ENCODE measurements around the gene HTR2B. TPM values are rescaled to one million over a fixed set of nuclear protein-coding genes. Genes with fewer than 3 reads are reported as not detected.

The HTR2B gene
- total RNA-seq, 4 donors from 2014 or later, result 0.20 to 0.60 (median 0.42) TPM; not detected in 1

GRCh38 chr2:231127480-231127879 is 2.6 kb upstream of the HTR2B start:
- no peak overlapping the region for H3K4me3 ChIP-seq
- H3K27me3 ChIP-seq, result no peaks in the 10 kb centered on the region
- H3K27ac ChIP-seq, result no peak overlapping the region
- no peaks in the 10 kb centered on the region for H3K9me3 ChIP-seq
- WGBS, 2 donors, result 98 to 99% methylated on average over 9 of the region's 9 CpGs
- no peak for TF ChIP-seq EP300 (IDR thresholded peaks at IDR 0.05)
- no peak for TF ChIP-seq POLR2A (IDR thresholded peaks at IDR 0.05)
- no peak for TF ChIP-seq CTCF (IDR thresholded peaks at IDR 0.05)
- H3K4me1 ChIP-seq, result peaks cover 0 to 29% (median 19%) of the 10 kb centered on the region in 4 donors
- no peak for DNase-seq (ENCODE audit: low spot score in 2 of 2)
- no peaks in the 10 kb centered on the region for H3K36me3 ChIP-seq

GRCh38 chr2:231126123-231126522 is 1.3 kb upstream of the HTR2B start:
- 87 to 90% methylated on average over 7 of the region's 7 CpGs for WGBS, 2 donors

DNA sequence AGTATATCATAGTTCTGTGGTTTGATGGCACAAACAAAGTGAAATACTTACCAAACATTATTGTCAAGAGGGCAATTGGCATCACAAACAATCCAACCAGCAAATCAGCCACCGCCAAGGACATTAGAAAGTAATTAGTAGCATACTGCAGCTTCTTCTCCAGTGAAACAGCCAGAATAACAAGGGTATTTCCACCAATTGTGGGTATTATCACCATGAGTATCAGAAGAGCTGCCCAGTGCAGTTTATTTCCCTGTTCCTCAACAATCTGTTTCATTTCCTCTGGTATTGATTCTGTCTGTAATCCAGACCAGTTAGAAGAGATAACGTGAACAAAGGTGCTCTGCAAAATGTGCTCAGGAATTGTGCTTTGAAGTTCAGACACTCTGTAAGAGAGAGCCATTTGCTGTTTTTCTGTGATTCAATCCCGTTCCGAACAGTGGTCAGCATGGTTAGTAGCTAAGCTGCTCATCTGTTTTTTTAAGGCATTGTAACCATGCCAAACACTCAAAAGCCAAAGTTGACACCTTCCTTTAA is 1.4 kb downstream of the HTR2B start:
- peak overlapping the region in 1 of 4 donors; percentile 8 for H3K4me3 ChIP-seq
- H3K9me3 ChIP-seq, result no peaks in the 10 kb centered on the region
- TF ChIP-seq POLR2A (IDR thresholded peaks at IDR 0.05), result no peak
- H3K27me3 ChIP-seq, result no peaks in the 10 kb centered on the region
- peak overlapping the region in 2 of 4 donors; percentile 9 to 16 for H3K27ac ChIP-seq
- H3K36me3 ChIP-seq, result no peaks in the 10 kb centered on the region
- DNase-seq (ENCODE audit: low spot score in 2 of 2), result no peak
- H3K4me1 ChIP-seq, result peaks cover 0 to 29% (median 19%) of the 10 kb centered on the region in 4 donors
- WGBS, 2 donors, result 39 to 42% methylated on average over 4 of the region's 4 CpGs

More at GRCh38 chr2:231126123-231126522, 1.3 kb upstream of the HTR2B start:
- no peak for DNase-seq (ENCODE audit: low spot score in 2 of 2)
- Histone ChIP-seq H3K4me1 (peaks cover 0 to 29% (median 19%) of the 10 kb centered on the region in 4 donors), H3K36me3 (no peaks in the 10 kb centered on the region), H3K9me3 (no peaks in the 10 kb centered on the region), H3K4me3 (no peak overlapping the region), H3K27ac (no peak overlapping the region), H3K27me3 (no peaks in the 10 kb centered on the region)
- TF ChIP-seq CTCF (IDR thresholded peaks at IDR 0.05) (no peak), POLR2A (IDR thresholded peaks at IDR 0.05) (no peak)

DNA sequence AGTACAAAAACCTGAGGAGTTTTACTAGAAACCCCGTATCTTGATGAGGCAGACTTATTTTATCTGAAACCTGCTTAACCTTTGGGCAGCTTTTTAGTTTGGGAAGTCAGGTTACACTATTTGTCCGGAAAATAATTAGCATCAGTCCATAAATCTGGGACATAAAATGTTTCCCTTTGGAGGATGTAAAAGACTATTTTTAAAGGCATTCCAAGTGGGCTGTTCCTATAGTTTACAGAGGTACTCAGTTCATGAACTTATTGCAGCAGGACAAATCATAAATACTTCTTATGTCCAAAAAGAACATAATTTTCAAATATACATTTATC is 6.3 kb downstream of the HTR2B start:
- no peaks in the 10 kb centered on the region for H3K9me3 ChIP-seq
- no peak overlapping the region for H3K27ac ChIP-seq
- H3K27me3 ChIP-seq, result no peaks in the 10 kb centered on the region
- H3K36me3 ChIP-seq, result no peaks in the 10 kb centered on the region
- no peak for DNase-seq (ENCODE audit: low spot score in 2 of 2)
- TF ChIP-seq EP300 (IDR thresholded peaks at IDR 0.05) (no peak), CTCF (IDR thresholded peaks at IDR 0.05) (no peak), POLR2A (IDR thresholded peaks at IDR 0.05) (no peak)
- peaks cover 0 to 14% (median 4%) of the 10 kb centered on the region in 4 donors for H3K4me1 ChIP-seq
- no peak overlapping the region for H3K4me3 ChIP-seq
- WGBS, 2 donors, result 74 to 80% methylated on average over 2 of the region's 2 CpGs

DNA sequence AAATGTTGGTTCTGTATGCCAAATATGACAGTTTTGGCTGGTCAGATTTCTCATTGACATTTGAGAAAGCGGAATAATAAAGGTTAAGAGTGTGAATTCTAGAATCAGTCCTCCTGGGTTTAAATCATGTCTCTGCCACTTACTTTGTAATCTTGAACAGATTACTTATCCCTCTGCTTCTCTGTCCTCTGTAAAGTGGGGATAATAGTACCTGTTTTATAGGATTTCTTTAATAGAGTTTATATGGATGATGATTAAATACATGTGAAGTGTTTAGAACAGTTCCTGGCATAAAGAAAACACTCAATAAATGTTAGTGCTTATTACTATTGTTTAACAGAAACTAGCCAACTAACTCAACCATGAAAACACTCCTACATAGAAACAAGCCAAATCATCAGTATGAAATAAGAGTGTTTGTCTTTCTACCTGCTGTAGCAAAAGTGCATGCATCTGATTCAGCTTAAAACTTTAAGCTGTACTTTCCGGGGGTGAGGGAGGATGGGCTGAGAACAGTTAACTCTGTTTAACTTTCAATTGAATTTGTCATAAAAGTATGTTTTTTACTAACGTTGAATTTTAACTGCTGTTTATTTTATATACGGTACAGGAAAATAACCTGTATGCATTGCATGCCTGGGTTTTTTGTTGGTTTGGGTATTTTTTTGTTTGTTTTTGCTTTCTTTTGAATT is 6.8 kb downstream of the HTR2B start:
- H3K27ac ChIP-seq, result no peak overlapping the region
- H3K4me3 ChIP-seq, result no peak overlapping the region
- no peaks in the 10 kb centered on the region for H3K9me3 ChIP-seq
- H3K27me3 ChIP-seq, result no peaks in the 10 kb centered on the region
- WGBS, 2 donors, result 67 to 68% methylated on average over 4 of the region's 4 CpGs
- no peaks in the 10 kb centered on the region for H3K36me3 ChIP-seq
- peaks cover 0 to 8% (median 1%) of the 10 kb centered on the region in 4 donors for H3K4me1 ChIP-seq
- DNase-seq (ENCODE audit: low spot score in 2 of 2), result no peak
- TF ChIP-seq POLR2A (IDR thresholded peaks at IDR 0.05) (no peak), CTCF (IDR thresholded peaks at IDR 0.05) (no peak), EP300 (IDR thresholded peaks at IDR 0.05) (no peak)

Measured in tibial nerve (tissue), 4 donors.